ENCODE measurements around the gene CERS6.
A peak's percentile ranks its signal among the peaks of the same experiment; 100 is the strongest.

Gene CERS6

DNA sequence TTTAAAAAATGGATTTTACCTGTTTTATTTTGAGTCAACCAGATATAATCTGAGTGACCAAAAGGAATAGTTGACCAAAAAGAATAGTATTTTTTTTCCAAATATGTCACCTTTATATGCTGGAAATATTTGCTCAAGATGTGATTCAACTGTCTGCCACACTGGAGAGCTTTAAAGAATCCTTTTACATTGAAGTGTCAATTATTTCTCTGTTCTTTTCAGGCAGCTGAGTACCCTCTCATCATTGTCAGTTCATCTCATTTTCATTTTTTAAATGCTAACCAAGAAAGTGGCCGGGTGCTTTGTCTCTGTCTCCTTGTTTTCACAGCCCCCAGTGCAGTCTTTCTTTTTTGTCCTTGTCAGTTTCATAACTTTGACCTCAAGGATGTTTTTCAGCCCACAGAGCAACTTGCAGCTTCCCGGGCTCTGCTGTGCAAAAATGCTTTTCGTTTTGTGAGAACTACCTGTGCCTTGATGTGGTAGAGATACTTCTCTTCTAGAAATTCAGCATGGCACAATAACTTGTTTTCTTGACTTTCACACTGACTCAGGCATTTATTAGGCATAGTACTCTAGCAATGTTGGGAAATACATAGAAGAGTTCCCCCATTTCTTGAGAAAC lies 23.4 kb upstream of the CERS6 start:
- no peak overlapping the region for H3K4me3 ChIP-seq (ENCODE audit: low read length)
- TF ChIP-seq, protein P1, sequence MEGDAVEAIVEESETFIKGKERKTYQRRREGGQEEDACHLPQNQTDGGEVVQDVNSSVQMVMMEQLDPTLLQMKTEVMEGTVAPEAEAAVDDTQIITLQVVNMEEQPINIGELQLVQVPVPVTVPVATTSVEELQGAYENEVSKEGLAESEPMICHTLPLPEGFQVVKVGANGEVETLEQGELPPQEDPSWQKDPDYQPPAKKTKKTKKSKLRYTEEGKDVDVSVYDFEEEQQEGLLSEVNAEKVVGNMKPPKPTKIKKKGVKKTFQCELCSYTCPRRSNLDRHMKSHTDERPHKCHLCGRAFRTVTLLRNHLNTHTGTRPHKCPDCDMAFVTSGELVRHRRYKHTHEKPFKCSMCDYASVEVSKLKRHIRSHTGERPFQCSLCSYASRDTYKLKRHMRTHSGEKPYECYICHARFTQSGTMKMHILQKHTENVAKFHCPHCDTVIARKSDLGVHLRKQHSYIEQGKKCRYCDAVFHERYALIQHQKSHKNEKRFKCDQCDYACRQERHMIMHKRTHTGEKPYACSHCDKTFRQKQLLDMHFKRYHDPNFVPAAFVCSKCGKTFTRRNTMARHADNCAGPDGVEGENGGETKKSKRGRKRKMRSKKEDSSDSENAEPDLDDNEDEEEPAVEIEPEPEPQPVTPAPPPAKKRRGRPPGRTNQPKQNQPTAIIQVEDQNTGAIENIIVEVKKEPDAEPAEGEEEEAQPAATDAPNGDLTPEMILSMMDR (conservative IDR thresholded peaks at IDR 0.05; ENCODE audit: low read depth, low read length), result no peak

DNA sequence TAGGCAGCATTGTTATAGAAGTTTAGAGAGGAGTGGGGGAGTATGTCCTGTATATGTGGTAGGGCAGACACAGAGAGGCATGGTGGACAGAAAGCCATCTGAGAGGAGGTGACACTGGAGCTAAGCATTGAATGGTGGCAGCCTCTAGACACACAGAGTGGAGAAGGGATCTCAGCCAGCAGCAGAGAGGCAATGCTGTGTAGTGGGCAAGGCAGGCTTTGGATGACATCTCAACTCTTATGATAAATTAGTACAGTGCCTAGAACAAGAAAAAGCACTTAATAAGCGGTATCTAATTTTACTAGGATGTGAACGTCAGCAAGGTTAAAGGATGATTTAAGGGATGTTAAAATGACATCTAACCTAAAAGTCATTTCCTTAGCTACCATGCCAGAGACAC lies 22.5 kb upstream of the CERS6 start:
- TF ChIP-seq, protein P1 (conservative IDR thresholded peaks at IDR 0.05; ENCODE audit: low read depth, low read length), result no peak
- no peak for DNase-seq (ENCODE audit: low read depth)
- no peak overlapping the region for H3K4me3 ChIP-seq (ENCODE audit: low read length)

More for the DNA sequence above, 23.4 kb upstream of the CERS6 start:
- no peak for DNase-seq (ENCODE audit: low read depth)

DNA sequence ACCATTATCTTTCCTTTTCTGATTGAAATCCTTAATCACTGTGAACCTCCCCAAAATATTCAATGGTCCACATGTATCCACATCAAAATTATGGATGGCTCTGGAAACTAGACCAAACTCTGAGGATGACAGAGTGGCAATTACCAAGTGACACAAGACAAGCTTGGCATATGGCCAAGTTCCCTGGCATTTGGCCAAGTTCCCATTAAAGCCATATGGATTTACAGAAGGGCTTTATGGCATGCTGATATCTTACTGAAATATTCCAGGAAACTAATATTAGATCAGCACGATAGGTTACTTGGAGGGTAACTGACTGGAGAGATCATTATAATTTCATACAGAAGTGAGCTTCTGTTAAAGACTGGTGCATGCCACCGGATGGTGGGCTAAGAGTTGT lies 21.9 kb upstream of the CERS6 start:
- TF ChIP-seq, protein P1 (conservative IDR thresholded peaks at IDR 0.05; ENCODE audit: low read depth, low read length), result no peak
- no peak overlapping the region for H3K4me3 ChIP-seq (ENCODE audit: low read length)
- DNase-seq (ENCODE audit: low read depth), result no peak

DNA sequence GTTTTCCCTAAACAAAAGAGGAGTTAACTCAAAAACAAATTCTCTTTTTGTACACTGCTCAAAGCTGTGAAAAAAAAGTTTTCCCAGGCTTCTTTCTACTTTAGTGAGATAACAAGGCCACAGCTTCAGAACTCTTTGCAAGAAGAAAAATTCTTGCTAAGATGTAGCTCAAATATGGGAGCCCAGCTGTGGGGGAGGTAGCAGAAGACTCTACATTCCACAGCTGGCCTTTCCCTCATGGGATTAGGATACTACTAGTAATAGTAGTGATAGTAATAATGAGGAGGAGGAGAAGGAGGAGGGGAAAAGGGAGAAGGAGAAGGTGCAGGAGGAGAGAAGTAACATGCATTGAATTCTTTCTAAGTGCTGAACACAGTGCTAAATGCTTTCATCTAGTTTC lies 19.2 kb upstream of the CERS6 start:
- TF ChIP-seq, protein P1 (conservative IDR thresholded peaks at IDR 0.05; ENCODE audit: low read depth, low read length), result no peak
- DNase-seq (ENCODE audit: low read depth), result no peak
- no peak overlapping the region for H3K4me3 ChIP-seq (ENCODE audit: low read length)

DNA sequence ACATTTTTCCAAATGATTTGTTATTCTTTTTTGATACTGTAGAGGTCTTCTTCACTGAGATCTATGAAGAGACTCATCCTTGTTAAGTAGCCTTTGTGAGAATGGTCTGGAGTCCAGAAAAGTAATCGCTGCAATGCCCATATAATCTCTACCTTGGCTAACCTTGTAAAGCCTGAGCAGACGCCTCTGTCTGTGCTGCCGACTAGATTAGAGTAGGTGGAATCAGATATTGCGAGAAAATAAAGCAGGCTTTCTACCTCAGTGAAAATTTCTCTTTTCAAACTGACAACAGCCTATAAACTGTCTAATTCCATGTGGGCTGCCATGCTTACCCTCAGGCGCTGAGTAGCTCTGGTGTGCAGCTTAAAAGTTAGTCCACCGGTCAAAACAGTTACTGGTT lies 17.5 kb upstream of the CERS6 start:
- H3K4me3 ChIP-seq (ENCODE audit: low read length), result no peak overlapping the region
- TF ChIP-seq, protein P1 (conservative IDR thresholded peaks at IDR 0.05; ENCODE audit: low read depth, low read length), result no peak
- DNase-seq (ENCODE audit: low read depth), result no peak

DNA sequence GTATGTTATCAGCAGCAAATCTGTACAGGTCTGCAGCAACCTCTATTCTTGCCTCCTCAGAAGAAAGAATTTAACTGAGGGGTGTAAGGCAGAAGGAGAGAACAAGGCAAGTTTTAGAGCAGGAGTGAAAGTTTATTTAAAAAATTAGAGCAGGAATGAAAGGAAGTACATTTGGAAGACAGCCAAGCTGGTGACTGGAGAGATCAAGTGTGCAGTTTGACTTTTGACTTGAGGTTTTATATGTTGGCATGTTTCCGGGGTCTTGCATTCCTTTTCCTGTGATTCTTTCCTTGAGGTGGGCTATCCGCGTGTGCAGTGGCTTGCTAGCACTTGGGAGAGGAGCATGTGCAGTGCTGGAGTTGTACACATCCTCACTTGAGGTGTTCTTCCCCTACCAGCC lies 16.5 kb upstream of the CERS6 start:
- TF ChIP-seq, protein P1 (conservative IDR thresholded peaks at IDR 0.05; ENCODE audit: low read depth, low read length), result no peak
- no peak overlapping the region for H3K4me3 ChIP-seq (ENCODE audit: low read length)
- DNase-seq (ENCODE audit: low read depth), result peak; percentile 46

DNA sequence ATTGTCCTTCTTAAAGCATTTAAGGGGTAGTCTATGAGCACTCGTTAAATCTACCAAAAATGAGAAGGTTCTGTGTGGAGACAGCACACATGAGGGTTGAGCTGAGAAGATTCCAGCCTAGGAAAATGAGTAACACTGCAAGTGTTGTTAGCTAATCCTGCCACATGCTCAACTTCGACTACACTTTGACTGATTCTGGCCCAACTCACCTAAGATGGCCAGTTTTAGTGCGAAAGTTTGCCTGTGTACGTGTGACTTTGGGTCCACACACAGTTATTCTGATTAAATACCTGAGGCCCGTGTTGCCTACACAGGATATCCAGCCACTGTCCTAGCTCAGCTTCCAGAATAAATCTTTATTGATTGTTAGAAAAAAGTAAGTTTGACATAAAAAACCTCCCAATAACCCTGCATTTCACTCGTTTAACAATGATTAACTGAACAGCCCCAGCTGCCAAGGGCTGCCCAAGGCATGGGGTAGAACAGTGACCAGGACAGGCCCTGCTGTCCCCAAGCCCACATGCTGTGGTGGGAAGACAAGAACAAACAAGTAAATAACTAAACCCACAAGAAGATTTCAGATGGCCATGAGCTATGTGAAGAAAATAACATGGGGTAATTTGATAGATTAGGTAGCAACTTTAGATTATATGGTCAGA lies 14.7 kb upstream of the CERS6 start:
- no peak for DNase-seq (ENCODE audit: low read depth)
- H3K4me3 ChIP-seq (ENCODE audit: low read length), result no peak overlapping the region
- TF ChIP-seq, protein P1 (conservative IDR thresholded peaks at IDR 0.05; ENCODE audit: low read depth, low read length), result no peak
